ENCODE results near the gene OAS2.

The OAS2 gene

DNA sequence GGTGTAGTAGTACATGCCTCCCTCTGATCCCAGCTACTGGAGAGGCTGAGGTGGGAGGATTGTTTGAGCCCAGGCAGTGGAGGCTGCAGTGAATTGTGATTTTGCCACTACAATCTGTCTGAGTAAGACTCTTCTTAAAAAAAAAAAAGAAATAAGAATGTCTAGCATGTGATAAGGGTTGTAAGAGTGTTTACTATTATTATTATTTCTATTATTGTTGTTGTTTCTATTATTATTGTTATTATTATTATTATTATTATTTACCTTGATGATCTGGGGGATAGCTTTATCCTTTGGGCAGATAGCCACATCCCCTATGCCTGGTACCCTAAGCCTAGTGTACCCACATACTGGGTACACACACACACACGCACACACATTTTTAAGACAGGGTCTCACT lies 35.7 kb upstream of the OAS2 start:
- H3K4me2 ChIP-seq: no peak overlapping the region

DNA sequence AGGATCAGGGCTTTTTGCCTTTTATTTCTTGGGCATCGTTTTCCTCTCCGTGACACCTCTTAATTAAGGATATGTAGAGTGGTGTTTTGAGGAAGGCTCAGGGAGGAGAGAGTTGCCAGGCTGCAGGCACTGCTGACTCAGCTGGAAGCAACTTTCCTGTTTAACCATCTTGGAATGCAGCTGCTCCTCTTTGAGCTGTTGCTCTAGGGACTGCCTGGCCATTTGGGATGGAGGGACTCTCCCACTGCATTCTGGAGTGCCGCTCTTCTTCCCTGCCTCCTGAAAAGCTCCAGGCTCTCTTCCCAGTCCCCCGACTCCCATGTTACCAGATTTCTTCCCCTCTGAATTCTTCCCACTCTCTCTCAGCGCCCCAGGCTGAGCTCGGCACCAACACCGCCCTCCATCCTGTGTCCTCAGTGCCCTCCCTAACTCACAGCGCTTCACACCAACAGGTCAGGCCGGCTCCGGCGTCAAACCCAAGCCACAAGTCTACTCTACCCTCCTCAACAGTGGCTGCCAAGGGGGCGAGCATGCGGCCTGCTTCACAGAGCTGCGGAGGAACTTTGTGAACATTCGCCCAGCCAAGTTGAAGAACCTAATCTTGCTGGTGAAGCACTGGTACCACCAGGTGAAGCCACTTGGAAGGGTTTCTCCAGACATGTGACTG lies 34.2 kb upstream of the OAS2 start:
- Histone ChIP-seq H3K27ac (no peak overlapping the region), H3K4me2 (no peak overlapping the region), H3K4me1 (ENCODE audit: low read depth, poor library complexity, severe bottlenecking) (no peaks in the 10 kb centered on the region), H4K20me1 (ENCODE audit: insufficient read depth) (no peaks in the 10 kb centered on the region), H2AFZ (ENCODE audit: low read depth) (no peak overlapping the region), H3K4me3 (IDR thresholded peaks at IDR 0.05; ENCODE audit: insufficient read depth, low read depth, low read length) (no peak overlapping the region), H3K36me3 (ENCODE audit: insufficient read depth) (no peaks in the 10 kb centered on the region), H3K27me3 (ENCODE audit: insufficient read depth, low read depth) (no peaks in the 10 kb centered on the region), H3K9ac (no peak overlapping the region), H3K79me2 (ENCODE audit: insufficient read depth, low read depth) (no peaks in the 10 kb centered on the region)
- TF ChIP-seq, protein P1, sequence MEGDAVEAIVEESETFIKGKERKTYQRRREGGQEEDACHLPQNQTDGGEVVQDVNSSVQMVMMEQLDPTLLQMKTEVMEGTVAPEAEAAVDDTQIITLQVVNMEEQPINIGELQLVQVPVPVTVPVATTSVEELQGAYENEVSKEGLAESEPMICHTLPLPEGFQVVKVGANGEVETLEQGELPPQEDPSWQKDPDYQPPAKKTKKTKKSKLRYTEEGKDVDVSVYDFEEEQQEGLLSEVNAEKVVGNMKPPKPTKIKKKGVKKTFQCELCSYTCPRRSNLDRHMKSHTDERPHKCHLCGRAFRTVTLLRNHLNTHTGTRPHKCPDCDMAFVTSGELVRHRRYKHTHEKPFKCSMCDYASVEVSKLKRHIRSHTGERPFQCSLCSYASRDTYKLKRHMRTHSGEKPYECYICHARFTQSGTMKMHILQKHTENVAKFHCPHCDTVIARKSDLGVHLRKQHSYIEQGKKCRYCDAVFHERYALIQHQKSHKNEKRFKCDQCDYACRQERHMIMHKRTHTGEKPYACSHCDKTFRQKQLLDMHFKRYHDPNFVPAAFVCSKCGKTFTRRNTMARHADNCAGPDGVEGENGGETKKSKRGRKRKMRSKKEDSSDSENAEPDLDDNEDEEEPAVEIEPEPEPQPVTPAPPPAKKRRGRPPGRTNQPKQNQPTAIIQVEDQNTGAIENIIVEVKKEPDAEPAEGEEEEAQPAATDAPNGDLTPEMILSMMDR (conservative IDR thresholded peaks at IDR 0.05; ENCODE audit: low read depth, low read length): no peak

More for the DNA sequence above, 35.7 kb upstream of the OAS2 start:
- H3K27me3 ChIP-seq (ENCODE audit: insufficient read depth, low read depth): no peaks in the 10 kb centered on the region
- no peak overlapping the region for H3K27ac ChIP-seq
- H3K4me3 ChIP-seq (IDR thresholded peaks at IDR 0.05; ENCODE audit: insufficient read depth, low read depth, low read length): no peak overlapping the region
- no peaks in the 10 kb centered on the region for H3K36me3 ChIP-seq (ENCODE audit: insufficient read depth)
- no peak overlapping the region for H2AFZ ChIP-seq (ENCODE audit: low read depth)
- no peaks in the 10 kb centered on the region for H3K79me2 ChIP-seq (ENCODE audit: insufficient read depth, low read depth)
- no peaks in the 10 kb centered on the region for H4K20me1 ChIP-seq (ENCODE audit: insufficient read depth)
- H3K4me1 ChIP-seq (ENCODE audit: low read depth, poor library complexity, severe bottlenecking): no peaks in the 10 kb centered on the region
- TF ChIP-seq, protein P1 (conservative IDR thresholded peaks at IDR 0.05; ENCODE audit: low read depth, low read length): no peak
- no peak overlapping the region for H3K9ac ChIP-seq

DNA sequence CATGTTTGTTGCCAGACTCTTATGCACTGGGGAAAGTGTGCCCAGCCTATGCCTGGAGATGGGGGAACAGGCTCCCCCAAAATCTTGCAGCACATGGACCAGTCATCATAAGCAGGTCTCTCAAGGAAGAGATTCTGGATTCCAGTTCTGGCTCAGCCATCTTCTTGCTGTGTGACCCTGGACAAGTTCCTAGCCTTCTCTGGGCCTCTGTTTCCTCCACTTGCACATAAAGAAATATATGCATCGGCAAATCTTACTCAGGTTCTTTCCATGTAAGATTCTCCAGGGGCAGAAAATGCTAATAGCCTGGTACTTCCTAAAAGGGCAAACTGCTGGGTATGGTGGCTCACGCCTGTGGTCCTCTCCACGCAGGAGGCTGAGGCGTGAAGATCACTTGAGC lies 32.8 kb upstream of the OAS2 start:
- no peak overlapping the region for H2AFZ ChIP-seq (ENCODE audit: low read depth)
- H3K79me2 ChIP-seq (ENCODE audit: insufficient read depth, low read depth): no peaks in the 10 kb centered on the region
- TF ChIP-seq, protein P1 (conservative IDR thresholded peaks at IDR 0.05; ENCODE audit: low read depth, low read length): no peak
- H3K4me2 ChIP-seq: no peak overlapping the region
- H3K9ac ChIP-seq: no peak overlapping the region
- H3K4me1 ChIP-seq (ENCODE audit: low read depth, poor library complexity, severe bottlenecking): no peaks in the 10 kb centered on the region
- no peaks in the 10 kb centered on the region for H3K36me3 ChIP-seq (ENCODE audit: insufficient read depth)
- H3K27ac ChIP-seq: no peak overlapping the region
- H4K20me1 ChIP-seq (ENCODE audit: insufficient read depth): no peaks in the 10 kb centered on the region
- no peak overlapping the region for H3K4me3 ChIP-seq (IDR thresholded peaks at IDR 0.05; ENCODE audit: insufficient read depth, low read depth, low read length)
- H3K27me3 ChIP-seq (ENCODE audit: insufficient read depth, low read depth): no peaks in the 10 kb centered on the region

DNA sequence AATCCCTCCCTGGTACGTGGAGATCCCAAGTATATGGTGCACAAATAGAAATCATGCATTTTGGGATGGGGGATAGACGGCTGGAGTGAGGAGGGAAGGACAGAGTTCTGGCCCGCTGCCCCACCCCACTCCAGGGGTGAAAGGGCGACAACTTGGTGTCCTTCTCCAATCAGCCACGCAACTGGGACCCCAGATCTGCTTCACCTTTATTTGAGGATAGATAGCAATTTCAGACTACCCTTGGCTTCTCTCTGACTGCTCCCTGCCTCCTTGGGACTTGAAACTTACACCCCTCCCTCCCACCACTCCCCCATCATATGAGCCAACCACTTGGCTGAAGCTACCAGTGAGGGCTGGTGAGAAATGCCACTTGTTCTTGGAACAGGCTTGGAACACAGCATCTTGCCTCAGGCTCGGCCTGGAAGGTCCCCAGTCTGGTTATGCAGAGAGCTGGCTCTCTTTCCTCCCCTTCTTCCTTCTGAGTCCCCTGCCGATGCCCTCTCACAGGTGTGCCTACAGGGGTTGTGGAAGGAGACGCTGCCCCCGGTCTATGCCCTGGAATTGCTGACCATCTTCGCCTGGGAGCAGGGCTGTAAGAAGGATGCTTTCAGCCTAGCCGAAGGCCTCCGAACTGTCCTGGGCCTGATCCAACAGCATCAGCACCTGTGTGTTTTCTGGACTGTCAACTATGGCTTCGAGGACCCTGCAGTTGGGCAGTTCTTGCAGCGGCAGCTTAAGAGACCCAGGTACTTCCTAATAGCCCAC lies 31.9 kb upstream of the OAS2 start:
- Histone ChIP-seq H3K27me3 (ENCODE audit: insufficient read depth, low read depth) (no peaks in the 10 kb centered on the region), H3K4me2 (no peak overlapping the region), H3K36me3 (ENCODE audit: insufficient read depth) (no peaks in the 10 kb centered on the region), H4K20me1 (ENCODE audit: insufficient read depth) (no peaks in the 10 kb centered on the region), H3K4me3 (IDR thresholded peaks at IDR 0.05; ENCODE audit: insufficient read depth, low read depth, low read length) (no peak overlapping the region), H3K9ac (no peak overlapping the region), H3K4me1 (ENCODE audit: low read depth, poor library complexity, severe bottlenecking) (no peaks in the 10 kb centered on the region), H3K79me2 (ENCODE audit: insufficient read depth, low read depth) (no peaks in the 10 kb centered on the region), H2AFZ (ENCODE audit: low read depth) (no peak overlapping the region), H3K27ac (no peak overlapping the region)
- TF ChIP-seq, protein P1 (conservative IDR thresholded peaks at IDR 0.05; ENCODE audit: low read depth, low read length): no peak
